Measurements from ENCODE around the gene GPR150.
A peak's percentile ranks its signal among the peaks of the same experiment; 100 is the strongest.

The GPR150 gene

DNA sequence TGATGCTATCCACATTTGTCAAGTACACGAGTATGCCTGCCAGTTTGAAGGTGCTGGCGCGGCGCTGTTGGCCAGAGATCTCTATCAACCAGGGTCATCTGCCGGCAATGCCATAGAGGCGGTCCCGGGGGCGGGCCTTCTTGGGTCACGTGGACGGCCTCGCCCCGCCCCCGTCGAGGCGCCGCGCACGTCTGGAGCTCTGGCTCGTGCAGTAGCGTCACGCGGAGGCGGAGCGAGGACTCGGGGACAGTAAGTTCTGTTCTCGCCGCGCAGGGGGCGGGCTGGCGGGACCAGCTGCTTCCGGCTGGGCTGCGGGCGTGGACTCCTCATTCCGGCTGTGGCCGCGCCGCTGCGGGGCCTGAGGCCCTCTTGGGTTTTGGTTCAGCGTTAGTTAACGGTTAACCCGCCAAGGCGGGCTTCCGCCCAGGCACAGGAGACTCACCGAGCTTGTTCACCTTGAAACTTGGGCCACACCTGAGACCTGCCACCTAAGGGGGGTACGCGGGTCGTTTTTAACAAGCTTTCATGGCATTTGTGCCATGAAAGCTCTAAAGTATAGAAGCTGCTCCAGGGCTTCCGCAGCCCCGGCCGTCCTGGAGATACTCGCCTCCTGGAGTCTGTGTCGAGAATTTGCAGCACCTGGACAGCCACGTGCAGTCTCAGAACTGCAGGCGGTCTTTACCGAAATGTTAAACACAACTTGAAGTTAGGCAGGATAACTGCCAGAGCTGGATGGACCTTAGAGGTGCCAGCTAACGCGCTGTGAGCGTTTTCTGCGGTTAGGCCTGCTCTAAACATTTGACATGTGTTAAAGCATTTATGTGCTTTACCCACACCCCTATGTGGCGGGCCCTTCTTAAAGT, 26.9 kb downstream of the GPR150 start, which contains the start of gene RFESD (continued):
- TF ChIP-seq ZNF837 (tag by site-specific recombination; IDR thresholded peaks at IDR 0.05): no peak
- TF ChIP-seq, protein P1, sequence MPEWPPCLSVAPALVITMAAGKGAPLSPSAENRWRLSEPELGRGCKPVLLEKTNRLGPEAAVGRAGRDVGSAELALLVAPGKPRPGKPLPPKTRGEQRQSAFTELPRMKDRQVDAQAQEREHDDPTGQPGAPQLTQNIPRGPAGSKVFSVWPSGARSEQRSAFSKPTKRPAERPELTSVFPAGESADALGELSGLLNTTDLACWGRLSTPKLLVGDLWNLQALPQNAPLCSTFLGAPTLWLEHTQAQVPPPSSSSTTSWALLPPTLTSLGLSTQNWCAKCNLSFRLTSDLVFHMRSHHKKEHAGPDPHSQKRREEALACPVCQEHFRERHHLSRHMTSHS (tag by site-specific recombination; IDR thresholded peaks at IDR 0.05): no peak
- TF ChIP-seq ZNF169 (tag by site-specific recombination; IDR thresholded peaks at IDR 0.05): no peak
- no peak for TF ChIP-seq ZNF510 (tag by site-specific recombination; IDR thresholded peaks at IDR 0.05; ENCODE audit: insufficient replicate concordance)
- no peak for TF ChIP-seq ZNF585B (tag by site-specific recombination; IDR thresholded peaks at IDR 0.05)
- TF ChIP-seq ZNF623 (tag by site-specific recombination; IDR thresholded peaks at IDR 0.05): no peak
- TF ChIP-seq GLIS1 (tag by site-specific recombination; IDR thresholded peaks at IDR 0.05): peak; percentile 76
- no peak for TF ChIP-seq ZNF274 (IDR thresholded peaks at IDR 0.05; ENCODE audit: low read length)
- no peak for TF ChIP-seq ZNF274 (tag by site-specific recombination; IDR thresholded peaks at IDR 0.05; ENCODE audit: borderline replicate concordance)
- no peak for TF ChIP-seq ZNF416 (tag by site-specific recombination; IDR thresholded peaks at IDR 0.05)
- peak; percentile 72; the same call in 1 of the 2 replicates for TF ChIP-seq ZNF391 (tag by site-specific recombination; IDR thresholded peaks at IDR 0.05; ENCODE audit: borderline replicate concordance, low read depth)
- TF ChIP-seq, protein P2, sequence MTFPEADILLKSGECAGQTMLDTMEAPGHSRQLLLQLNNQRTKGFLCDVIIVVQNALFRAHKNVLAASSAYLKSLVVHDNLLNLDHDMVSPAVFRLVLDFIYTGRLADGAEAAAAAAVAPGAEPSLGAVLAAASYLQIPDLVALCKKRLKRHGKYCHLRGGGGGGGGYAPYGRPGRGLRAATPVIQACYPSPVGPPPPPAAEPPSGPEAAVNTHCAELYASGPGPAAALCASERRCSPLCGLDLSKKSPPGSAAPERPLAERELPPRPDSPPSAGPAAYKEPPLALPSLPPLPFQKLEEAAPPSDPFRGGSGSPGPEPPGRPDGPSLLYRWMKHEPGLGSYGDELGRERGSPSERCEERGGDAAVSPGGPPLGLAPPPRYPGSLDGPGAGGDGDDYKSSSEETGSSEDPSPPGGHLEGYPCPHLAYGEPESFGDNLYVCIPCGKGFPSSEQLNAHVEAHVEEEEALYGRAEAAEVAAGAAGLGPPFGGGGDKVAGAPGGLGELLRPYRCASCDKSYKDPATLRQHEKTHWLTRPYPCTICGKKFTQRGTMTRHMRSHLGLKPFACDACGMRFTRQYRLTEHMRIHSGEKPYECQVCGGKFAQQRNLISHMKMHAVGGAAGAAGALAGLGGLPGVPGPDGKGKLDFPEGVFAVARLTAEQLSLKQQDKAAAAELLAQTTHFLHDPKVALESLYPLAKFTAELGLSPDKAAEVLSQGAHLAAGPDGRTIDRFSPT (tag by site-specific recombination; IDR thresholded peaks at IDR 0.05): no peak
- TF ChIP-seq, protein P3, sequence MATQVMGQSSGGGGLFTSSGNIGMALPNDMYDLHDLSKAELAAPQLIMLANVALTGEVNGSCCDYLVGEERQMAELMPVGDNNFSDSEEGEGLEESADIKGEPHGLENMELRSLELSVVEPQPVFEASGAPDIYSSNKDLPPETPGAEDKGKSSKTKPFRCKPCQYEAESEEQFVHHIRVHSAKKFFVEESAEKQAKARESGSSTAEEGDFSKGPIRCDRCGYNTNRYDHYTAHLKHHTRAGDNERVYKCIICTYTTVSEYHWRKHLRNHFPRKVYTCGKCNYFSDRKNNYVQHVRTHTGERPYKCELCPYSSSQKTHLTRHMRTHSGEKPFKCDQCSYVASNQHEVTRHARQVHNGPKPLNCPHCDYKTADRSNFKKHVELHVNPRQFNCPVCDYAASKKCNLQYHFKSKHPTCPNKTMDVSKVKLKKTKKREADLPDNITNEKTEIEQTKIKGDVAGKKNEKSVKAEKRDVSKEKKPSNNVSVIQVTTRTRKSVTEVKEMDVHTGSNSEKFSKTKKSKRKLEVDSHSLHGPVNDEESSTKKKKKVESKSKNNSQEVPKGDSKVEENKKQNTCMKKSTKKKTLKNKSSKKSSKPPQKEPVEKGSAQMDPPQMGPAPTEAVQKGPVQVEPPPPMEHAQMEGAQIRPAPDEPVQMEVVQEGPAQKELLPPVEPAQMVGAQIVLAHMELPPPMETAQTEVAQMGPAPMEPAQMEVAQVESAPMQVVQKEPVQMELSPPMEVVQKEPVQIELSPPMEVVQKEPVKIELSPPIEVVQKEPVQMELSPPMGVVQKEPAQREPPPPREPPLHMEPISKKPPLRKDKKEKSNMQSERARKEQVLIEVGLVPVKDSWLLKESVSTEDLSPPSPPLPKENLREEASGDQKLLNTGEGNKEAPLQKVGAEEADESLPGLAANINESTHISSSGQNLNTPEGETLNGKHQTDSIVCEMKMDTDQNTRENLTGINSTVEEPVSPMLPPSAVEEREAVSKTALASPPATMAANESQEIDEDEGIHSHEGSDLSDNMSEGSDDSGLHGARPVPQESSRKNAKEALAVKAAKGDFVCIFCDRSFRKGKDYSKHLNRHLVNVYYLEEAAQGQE (tag by site-specific recombination; IDR thresholded peaks at IDR 0.05): peak; percentile 44; the same call in 1 of the 2 replicates
- no peak for TF ChIP-seq ZNF221 (tag by site-specific recombination; IDR thresholded peaks at IDR 0.05; ENCODE audit: borderline replicate concordance)
- TF ChIP-seq ZNF202 (tag by site-specific recombination; IDR thresholded peaks at IDR 0.05; ENCODE audit: borderline replicate concordance): no peak
- TF ChIP-seq TRIM28 (IDR thresholded peaks at IDR 0.05; ENCODE audit: borderline replicate concordance, low read length): no peak
- no peak for TF ChIP-seq REPIN1 (tag by site-specific recombination; IDR thresholded peaks at IDR 0.05; ENCODE audit: low read depth)
- TF ChIP-seq, protein P4, sequence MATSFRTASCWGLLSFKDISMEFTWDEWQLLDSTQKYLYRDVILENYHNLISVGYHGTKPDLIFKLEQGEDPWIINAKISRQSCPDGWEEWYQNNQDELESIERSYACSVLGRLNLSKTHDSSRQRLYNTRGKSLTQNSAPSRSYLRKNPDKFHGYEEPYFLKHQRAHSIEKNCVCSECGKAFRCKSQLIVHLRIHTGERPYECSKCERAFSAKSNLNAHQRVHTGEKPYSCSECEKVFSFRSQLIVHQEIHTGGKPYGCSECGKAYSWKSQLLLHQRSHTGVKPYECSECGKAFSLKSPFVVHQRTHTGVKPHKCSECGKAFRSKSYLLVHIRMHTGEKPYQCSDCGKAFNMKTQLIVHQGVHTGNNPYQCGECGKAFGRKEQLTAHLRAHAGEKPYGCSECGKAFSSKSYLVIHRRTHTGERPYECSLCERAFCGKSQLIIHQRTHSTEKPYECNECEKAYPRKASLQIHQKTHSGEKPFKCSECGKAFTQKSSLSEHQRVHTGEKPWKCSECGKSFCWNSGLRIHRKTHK (tag by site-specific recombination; IDR thresholded peaks at IDR 0.05): no peak
- TF ChIP-seq, protein P5, sequence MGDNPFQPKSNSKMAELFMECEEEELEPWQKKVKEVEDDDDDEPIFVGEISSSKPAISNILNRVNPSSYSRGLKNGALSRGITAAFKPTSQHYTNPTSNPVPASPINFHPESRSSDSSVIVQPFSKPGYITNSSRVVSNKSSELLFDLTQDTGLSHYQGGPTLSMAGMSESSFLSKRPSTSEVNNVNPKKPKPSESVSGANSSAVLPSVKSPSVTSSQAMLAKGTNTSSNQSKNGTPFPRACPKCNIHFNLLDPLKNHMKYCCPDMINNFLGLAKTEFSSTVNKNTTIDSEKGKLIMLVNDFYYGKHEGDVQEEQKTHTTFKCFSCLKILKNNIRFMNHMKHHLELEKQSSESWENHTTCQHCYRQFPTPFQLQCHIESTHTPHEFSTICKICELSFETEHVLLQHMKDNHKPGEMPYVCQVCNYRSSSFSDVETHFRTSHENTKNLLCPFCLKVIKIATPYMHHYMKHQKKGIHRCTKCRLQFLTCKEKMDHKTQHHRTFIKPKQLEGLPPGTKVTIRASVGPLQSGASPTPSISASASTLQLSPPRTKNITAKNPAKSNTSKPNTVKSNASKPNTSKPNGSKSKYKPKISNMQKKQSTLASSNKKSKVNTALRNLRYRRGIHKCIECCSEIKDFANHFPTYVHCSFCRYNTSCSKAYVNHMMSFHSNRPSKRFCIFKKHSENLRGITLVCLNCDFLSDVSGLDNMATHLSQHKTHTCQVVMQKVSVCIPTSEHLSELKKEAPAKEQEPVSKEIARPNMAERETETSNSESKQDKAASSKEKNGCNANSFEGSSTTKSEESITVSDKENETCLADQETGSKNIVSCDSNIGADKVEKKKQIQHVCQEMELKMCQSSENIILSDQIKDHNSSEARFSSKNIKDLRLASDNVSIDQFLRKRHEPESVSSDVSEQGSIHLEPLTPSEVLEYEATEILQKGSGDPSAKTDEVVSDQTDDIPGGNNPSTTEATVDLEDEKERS (tag by site-specific recombination; IDR thresholded peaks at IDR 0.05): 0 out of 2 replicates have a peak, but pooled peaks have one; percentile 30
- TF ChIP-seq, protein P6, sequence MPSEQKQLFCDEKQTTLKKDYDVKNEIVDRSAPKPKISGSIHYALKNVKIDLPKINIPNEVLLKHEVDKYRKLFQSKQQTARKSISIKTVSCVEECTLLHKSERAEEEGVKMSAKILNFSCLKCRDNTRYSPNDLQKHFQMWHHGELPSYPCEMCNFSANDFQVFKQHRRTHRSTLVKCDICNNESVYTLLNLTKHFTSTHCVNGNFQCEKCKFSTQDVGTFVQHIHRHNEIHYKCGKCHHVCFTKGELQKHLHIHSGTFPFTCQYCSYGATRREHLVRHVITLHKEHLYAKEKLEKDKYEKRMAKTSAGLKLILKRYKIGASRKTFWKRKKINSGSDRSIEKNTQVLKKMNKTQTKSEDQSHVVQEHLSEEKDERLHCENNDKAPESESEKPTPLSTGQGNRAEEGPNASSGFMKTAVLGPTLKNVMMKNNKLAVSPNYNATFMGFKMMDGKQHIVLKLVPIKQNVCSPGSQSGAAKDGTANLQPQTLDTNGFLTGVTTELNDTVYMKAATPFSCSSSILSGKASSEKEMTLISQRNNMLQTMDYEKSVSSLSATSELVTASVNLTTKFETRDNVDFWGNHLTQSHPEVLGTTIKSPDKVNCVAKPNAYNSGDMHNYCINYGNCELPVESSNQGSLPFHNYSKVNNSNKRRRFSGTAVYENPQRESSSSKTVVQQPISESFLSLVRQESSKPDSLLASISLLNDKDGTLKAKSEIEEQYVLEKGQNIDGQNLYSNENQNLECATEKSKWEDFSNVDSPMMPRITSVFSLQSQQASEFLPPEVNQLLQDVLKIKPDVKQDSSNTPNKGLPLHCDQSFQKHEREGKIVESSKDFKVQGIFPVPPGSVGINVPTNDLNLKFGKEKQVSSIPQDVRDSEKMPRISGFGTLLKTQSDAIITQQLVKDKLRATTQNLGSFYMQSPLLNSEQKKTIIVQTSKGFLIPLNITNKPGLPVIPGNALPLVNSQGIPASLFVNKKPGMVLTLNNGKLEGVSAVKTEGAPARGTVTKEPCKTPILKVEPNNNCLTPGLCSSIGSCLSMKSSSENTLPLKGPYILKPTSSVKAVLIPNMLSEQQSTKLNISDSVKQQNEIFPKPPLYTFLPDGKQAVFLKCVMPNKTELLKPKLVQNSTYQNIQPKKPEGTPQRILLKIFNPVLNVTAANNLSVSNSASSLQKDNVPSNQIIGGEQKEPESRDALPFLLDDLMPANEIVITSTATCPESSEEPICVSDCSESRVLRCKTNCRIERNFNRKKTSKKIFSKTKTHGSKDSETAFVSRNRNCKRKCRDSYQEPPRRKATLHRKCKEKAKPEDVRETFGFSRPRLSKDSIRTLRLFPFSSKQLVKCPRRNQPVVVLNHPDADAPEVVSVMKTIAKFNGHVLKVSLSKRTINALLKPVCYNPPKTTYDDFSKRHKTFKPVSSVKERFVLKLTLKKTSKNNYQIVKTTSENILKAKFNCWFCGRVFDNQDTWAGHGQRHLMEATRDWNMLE (tag by site-specific recombination; conservative IDR thresholded peaks at IDR 0.05; ENCODE audit: low read depth): peak; percentile 24; the same call in 1 of the 2 replicates

Data from HEK293 (cell line).